Femur (tissue), 1 donor: Measurements from ENCODE around the gene NAPSA.
"Not testable (repeated sequence)": the region's sequence is repeated elsewhere in the genome, so short reads cannot be mapped to it uniquely, and the experiment has no call there.

Source experiments
- DNase-seq: peaks from one replicate; pipeline ENCODE4 v3.0.0-alpha.2; 2017

The NAPSA gene

DNA sequence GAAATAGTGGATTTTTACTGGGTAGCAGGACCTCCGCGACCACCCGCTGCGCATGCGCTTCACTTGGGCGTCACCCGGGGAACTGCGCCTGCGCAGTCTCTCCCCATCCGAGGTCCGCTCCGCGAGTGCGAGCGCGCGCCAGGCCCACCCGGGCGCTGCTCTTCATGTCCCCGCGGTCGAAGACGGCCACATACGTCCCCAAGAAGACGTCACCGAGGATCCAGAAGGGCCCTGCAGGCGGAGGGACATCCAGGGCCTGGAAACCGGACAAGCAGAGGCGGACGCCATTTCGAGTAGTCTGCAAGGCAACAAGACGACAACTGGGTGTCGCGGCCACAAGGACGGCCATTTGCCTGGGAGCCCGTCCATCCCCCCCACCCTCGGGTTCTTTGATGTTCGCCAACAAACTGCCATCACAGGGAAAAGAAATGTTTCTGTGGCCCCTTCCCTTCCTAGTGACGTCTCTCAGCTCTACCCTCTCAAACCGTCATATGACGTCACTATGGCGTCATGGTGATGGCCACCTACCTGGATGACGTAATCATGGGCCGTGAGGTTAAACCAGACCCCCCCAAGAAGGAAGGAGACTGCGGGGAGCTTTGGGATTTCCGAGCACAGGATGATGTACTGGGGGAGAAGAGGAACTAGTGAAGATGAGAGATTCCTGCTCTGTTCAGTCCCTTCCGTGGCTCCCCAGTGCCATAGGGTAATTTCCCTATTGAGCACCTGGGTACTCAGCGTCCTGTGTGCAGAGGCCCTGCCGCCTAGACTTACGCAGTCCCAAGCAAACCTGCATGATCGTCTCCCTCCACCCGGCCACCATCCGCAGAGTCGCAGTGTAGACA, 6.7 kb downstream of the NAPSA start:
- DNase-seq: peak; percentile 82

- peak; percentile 80 for DNase-seq
These were observed 8.0 kb downstream of the NAPSA start for GRCh38 chr19:50357178-50358100.

DNA sequence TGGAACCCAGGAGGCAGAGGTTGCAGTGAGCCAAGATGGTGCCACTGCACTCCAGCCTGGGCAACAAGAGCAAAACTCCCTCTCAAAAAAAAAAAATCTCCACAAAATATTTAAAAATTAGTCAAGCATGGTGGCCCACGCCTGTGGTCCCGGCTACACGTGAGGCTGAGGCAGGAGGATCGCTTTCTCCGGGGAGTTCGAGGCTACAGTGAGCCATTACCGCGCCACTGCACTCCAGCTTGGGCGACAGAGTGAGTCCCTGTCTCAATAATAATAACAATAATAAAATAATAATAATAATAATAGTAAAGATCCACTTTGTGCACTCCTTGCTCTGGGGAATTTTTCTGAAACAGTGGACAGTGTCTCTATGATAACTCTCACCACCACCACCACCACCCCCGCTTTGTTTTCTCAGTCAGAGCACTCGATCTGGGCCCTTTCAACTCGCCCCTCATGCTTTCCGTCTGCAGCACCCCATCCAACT, 8.7 kb downstream of the NAPSA start:
- no peak for DNase-seq

DNA sequence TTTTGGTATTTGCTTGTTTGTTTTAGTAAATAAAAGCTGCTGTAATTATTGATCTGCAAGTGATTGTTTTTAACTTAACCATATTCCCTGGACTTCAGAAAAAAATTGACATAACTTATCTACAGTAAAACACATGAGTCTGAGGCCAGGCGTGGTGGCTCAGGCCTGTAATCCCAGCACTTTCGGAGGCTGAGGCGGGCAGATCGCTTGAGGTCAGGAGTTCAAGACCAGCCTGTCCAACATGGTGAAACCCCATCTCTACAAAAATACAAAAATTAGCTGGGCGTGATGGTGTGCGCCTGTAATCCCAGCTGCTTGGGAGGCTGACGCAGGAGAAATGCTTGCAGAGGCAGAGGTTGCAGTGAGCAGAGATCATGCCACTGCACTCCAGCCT, 12.0 kb downstream of the NAPSA start:
- DNase-seq: not testable (repeated sequence)

DNA sequence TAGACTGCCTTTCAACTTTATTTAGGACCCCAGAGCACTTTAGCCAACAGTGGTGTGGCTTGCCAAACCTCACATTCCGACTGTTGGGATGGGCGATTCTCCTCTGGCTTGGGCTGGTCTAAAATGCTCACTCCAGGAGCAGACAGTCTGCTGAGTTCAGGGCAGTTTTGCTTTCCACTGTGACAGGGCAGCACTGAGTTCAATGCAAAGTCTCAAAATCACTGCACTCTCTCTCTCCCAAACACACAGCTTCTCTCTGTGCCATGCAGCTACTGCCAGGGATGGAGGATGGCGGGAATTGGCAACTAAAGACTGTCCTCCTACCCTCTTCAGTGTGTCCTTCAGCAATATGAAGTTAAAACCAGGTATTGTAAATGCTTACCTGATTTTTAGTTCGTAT, 13.2 kb downstream of the NAPSA start:
- DNase-seq: no peak

DNA sequence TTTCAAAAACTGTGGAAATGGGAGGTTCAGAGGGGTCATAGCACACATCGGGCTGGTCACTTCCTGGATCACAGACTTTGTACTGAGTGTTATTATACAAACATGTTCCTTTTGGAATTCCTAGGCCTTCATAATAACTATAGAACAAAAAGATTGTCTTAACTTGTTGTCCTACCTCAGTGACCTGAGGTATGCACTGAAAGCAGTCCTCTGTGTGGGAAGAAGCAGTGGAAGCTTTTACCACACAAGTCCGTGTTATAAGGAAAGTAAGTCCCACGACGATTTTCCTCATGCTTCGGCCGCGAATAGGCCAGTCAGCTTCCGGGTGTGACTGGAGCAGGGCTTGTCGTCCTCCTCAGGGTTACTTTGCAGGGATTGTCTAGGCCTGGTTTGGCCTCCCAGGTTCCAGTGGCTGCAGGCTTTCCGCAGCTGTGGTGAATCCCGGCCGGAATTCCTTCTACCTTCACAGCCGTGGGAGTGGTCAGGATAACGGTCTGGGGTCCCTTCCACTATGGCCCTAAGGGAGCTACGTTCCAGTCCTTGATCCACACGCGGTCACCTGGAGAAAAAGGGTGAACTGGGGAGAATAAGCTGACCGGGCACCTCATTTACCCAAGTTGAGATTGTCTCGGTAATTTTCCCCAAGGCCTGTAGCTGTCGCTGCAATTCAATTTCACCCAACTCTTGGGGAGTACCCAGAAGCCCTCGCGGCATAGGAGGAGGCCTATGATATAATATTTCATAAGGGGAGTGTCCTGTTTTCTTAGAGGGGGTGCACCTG, 16.0 kb downstream of the NAPSA start:
- DNase-seq: no peak

GRCh38 chr19:50347089-50347581, 18.3 kb downstream of the NAPSA start:
- not testable (repeated sequence) for DNase-seq

GRCh38 chr19:50344661-50345318, 20.6 kb downstream of the NAPSA start:
- no peak for DNase-seq

- DNase-seq: no peak
These were observed 24.3 kb downstream of the NAPSA start for GRCh38 chr19:50341091-50341564.

GRCh38 chr19:50340331-50340730, 25.1 kb downstream of the NAPSA start:
- no peak for DNase-seq

DNA sequence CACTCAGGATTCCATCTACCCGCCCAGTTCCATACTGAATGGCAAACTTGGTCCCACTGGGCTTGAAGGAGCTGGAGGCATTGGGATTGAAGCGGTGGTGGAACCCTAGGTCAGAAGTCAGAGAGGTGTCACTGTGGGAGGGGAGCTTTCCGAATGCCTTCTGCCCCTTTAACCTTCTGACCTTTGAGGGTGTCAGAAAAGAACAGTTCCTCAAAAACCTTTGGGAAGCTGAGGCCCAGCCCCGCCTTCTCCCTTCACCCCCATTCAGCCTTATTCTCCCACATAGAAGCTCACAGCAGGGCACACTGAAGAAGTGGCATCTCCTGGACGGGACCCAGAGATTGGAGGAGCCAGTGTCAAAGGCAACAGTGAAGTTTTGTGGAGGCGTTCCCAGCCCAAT, 28.4 kb downstream of the NAPSA start:
- not testable (repeated sequence) for DNase-seq

- DNase-seq: no peak
These were observed 30.6 kb downstream of the NAPSA start for GRCh38 chr19:50334741-50335421.

GRCh38 chr19:50333737-50334617, 31.5 kb downstream of the NAPSA start:
- DNase-seq: peak; percentile 81

GRCh38 chr19:50333235-50333736, 32.2 kb downstream of the NAPSA start:
- peak; percentile 90 for DNase-seq

- DNase-seq: no peak
These were observed 33.0 kb downstream of the NAPSA start for GRCh38 chr19:50332244-50333038.

DNA sequence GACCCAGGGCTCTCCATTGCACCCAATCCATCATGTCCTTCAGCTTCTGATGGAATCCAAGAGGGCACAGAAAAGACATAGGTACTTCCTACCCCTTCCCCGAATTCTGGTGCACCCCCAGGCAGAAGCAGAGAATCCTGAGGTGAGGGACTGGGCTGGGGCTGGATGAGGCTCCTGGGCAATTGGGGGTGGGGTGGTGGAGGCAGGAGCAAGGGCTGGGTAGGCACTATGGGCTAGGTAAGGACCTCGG, 33.5 kb downstream of the NAPSA start:
- DNase-seq: no peak

DNA sequence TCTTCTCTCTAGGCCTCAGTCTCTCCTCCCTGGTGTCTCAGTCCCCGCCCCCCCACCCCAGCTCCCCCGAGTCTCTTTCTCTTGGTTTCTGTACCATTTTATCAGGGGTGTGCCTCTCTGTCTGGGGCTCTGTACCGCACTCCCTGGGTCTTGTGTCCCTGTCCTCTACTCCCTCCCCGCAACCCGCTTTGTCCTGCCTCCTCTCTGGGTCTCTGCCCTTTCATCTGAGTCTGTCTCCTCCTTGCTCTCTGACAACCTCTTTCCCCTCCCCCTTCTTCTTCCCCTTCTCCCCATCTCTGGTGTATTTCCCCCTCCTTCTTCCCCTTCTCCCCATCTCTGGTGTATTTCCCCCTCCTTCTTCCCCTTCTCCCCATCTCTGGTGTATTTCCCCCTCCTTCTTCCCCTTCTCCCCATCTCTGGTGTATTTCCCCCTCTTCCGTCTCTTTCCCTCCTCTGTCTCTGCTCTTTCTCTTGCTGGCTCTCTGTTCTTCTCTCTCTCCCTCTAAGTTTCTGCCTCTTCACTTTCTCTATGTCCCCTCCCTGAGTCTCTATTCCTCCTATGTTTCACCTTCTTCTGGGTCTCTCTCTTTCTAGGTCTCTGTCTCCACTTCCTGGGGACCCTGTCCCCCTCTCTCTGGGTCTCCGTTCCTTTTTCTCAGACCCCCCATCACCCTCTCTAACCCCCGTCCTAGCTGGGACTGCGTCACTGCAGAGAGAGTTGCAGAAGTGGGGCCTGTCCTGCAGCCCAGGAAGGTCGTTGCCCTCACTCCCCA, 34.0 kb downstream of the NAPSA start:
- no peak for DNase-seq

GRCh38 chr19:50330365-50331078, 34.9 kb downstream of the NAPSA start:
- peak; percentile 86 for DNase-seq
